Left cardiac atrium (tissue), 4 donors: ENCODE measurements around the gene ZNHIT1. TPM values are rescaled to one million over a fixed set of nuclear protein-coding genes. Genes with fewer than 3 reads are reported as not detected.
"Not testable (repeated sequence)": the region's sequence is repeated elsewhere in the genome, so short reads cannot be mapped to it uniquely, and the experiment has no call there.

Experiments
- ATAC-seq, 2 donors: fragments of 200-7000 bp; cut with Tn5 transposase; one replicate each; pipeline ENCODE4 v1.9.1; 2020; ENCODE audit warnings: mild to moderate bottlenecking in 2 of 2, moderate library complexity in 2 of 2
- DNase-seq: peaks from one replicate; pipeline ENCODE4 v3.0.0-alpha.2; 2020
- intact Hi-C, 2 donors: fragments of 100-400 bp; cut with DNase I; formaldehyde crosslinking; loops; one replicate each; pipeline versions ENCODE4 v1.14.1 to v1.15.1; 2022 to 2023
- total RNA-seq, 2 donors: library from RNA; stranded (reverse); fragmentation: NEBNext Ultra II Directional; extraction: Animal tissue kit (Norgen Biotek cat#: 25700); gene quantifications; one replicate each; pipeline ENCODE4 v1.2.1, GENCODE V29; 2021
- donor health status: DM: no; HTN: yes; CAD: no.
- donor health status: DM: no; HTN: yes; CAD: no; lungs with severe emphysema.
- donor health status: DM: yes; HTN: yes; CAD: no.
- donor health status: Dilated cardiomyopathy.

The ZNHIT1 gene
- total RNA-seq, 2 donors from 2014 or later = 48.0 to 53.9 TPM

DNA sequence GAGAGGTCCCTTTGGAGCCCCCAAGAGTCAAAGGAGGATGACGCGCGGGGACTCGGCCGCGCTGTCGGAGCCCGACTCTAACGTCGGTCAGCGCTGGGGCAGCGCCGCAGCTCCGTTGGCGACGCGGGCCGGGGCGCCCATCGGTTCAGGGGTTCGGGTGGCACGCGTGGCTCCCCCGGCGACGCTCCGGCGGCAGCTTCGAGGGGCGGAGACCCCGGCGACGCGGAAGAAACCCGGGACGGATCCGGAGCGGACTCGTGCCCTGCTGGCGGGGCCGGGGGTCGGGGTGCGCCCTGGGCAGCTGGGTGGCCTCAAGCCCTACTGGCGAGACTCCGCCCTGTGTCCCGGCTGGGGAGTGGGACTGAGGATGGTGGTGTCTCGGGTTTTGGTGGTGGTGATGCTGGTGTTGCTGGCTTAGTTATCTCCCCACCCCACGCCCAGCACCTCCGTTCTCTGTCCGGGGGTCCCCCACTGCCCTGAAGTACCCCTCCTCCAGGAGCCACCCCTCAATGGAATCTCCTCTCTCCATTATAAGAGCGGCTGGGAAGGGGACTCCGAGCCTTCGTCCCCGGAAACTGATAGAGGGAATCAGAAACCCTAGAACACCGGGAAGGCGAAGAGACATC, 37.7 kb upstream of the ZNHIT1 start, which contains the start of gene NAT16:
TSS of gene NAT16 (minus strand) at position 164 of the 626 bp plus-strand sequence. CDS start 5,486 bp downstream, outside the sequence.
- ATAC-seq (no peak), DNase-seq (no peak)
- intact Hi-C loops = no loop called here

DNA sequence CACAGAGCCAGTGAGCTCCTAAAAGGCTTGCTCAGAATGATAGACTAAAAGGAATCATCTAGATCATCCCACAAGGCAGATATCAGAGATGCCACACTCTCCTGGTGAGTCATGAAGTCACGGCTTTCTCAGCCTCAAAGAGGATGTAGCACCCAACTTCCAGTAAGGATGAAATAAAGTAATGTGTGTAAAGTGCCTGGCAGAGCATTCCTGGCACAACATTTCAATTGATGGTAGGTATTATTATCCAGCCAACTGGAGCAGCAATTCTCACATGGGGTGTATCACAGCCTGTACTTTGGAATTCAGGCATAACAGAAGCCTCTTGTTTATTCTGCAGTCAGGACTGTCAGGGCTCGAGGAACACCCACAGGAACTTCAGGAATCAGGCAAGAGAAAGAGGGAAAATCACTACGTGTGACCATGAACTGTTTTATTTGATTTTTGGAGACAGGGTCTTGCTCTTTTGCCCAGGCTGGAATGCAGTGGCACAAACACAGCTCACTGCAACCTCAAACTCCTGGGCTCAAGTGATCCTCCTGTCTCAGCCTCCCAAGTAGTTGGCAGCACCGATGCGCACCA, 32.6 kb upstream of the ZNHIT1 start:
- intact Hi-C loops = no loop called here
- ATAC-seq (no peak), DNase-seq (no peak)

DNA sequence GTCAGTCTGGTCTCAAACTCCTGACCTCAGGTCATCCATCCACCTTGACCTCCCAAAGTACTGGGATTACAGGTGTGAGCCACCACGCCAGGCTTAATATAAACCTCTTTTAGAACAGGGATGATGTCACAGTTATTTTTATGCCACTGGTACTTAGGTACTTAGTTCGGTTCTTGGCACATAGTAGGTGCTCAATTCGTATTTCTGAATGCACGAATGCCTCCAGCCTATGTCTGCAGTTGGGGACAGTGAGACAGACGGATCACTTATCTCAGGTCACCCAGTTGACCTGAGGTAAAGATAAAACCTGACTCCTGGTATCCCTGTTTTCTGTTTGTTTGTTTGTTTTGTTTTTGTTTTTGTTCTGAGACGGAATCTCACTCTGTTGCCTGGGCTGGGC, 31.8 kb upstream of the ZNHIT1 start:
- no peak for DNase-seq
- intact Hi-C loops = no loop called here
- ATAC-seq = no peak

DNA sequence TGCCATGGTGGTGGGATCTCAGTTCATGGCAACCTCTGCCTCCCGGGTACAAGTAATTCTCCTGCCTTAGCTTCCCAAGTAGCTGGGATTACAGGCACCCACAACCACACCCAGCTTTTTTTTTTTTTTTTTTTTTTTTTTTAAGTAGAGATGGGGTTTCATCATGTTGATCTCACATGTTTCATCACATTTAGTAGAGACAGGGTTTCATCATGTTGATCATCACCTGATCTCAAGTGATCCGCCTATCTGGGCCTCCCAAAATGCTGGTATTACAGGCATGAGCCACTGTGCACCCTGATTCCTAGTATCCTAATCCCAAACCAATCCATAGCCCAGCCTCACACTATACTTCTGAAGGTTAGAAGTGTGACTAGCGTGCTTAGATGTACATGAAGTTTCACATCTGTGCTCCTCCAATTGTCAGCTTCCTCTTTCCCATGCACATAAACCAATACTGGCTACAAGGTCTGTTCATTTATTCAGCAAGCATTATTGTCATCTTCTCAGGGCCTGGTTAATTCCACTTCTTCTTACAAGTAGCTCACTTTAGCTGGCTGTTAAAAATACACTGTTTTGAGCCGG, 31.0 kb upstream of the ZNHIT1 start:
- DNase-seq (no peak), ATAC-seq (no peak)
- intact Hi-C loops = no loop called here

DNA sequence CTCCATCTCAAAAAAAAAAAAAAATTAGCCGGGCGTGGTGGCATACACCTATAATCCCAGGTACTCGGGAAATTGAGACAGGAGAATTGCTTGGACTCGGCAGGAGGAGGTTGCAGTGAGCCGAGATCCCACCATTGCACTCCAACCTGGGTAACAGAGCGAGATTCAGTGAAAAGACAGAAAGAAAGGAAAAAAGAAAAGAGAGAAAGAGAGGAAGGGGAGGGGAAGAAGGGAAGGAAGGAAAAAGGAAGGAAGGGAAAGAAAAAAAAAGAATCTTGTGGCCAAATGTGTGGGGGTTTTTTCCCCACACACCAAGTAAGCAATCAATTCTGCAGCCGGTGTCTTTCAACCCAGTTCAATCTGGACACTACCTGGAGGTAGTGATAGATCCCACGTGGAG, 28.9 kb upstream of the ZNHIT1 start:
- intact Hi-C loops = no loop called here
- ATAC-seq (no peak), DNase-seq (no peak)

DNA sequence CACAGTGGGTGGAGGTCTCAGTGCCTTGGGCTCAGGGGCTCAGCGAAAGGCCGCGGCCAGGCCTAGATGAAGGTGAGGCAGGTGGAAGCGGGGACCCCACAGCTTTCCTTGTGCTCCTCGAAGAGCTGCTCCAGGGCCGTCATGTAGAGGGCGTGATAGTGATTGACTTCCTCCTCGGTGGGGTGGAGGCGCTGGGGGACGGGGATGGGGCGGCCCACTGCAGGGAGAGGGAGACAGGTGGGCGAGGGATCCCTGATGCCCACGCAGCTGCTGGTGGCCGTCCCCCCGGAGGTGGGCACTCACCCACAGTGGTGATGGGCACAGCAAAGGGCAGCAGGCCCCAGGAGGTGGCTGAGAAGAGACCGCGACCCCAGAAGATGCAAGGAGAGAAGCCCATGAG, 22.1 kb upstream of the ZNHIT1 start:
- ATAC-seq (no peak), DNase-seq (no peak)
- intact Hi-C loops = no loop called here

DNA sequence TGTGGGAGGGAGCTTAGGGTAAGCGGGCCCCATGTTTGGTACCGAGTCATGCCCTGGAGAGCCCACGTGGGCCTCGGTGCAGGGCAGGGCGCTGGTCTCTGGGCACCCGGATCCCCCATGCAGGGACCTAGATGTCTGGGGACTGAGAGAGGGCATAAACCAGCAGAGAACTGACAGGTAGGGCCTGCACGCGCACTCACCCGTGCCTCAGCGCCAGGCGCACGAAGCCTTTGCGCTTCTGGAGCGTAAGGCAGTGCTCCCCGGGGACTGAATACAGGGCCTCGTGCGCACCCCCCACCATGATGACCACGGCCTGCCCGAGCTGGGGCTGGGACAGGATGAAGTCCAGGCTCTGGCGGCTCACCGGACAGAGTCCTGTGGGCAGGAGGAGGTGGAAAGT, 20.0 kb upstream of the ZNHIT1 start:
- DNase-seq (no peak), ATAC-seq (no peak)
- intact Hi-C loops = no loop called here

DNA sequence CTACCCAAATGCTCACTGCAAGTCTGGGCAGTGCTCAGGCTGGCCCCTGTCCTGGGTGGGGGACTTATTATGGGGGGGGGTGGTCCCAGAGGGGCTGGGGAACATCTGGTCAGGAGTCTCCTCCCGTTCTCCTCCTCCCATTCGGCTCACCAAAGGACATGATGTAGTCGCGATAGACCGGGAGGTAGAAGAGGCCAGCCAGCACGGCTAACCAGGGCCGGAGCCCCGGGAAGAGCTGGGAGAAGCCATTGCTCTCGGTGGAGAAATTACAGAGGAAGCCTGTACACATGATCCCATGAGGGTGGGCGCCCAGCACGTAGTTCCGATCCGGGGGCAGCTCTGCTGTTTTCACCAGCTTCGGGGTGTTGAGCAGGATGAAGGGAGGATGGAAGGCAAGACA, 19.5 kb upstream of the ZNHIT1 start:
- intact Hi-C loops = no loop called here
- no peak for ATAC-seq
- no peak for DNase-seq

DNA sequence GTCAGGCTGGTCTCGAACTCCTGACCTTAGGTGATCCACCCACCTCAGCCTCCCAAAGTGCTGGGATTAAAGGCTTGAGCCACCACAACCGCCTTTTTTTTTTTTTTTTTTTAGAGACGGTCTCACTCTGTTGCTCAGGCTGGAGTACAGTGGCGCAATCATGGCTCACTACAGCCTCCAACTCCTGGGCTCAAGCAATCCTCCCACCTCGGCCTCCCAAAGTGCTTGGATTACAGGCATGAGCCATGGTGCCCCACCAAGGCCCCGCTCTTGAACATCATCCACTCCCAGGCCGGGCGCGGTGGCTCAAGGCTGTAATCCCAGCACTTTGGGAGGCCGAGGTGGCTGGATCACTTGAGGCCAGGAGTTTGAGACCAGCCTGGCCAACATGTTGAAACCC, 18.4 kb upstream of the ZNHIT1 start:
- intact Hi-C loops, DNase-seq, ATAC-seq: not testable (repeated sequence)

DNA sequence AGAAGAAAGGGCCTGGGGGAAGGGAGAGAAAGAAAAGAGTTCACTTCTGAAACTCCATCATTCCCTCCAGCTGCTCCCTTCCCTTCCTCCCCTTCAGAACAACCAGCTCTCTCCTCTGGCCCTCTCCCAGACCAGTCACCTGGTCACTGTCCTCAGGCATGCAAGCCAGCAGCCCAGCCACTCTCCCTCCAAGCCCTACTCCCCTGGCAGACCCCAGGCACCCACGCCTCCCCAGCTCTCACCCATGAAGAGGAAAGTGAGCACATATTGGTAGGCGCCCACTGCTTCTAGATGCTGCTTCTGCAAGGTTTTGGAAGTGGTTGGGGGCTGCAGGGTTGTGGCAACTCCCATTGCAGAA, 17.5 kb upstream of the ZNHIT1 start:
- no peak for ATAC-seq
- intact Hi-C loops = no loop called here
- DNase-seq = no peak

DNA sequence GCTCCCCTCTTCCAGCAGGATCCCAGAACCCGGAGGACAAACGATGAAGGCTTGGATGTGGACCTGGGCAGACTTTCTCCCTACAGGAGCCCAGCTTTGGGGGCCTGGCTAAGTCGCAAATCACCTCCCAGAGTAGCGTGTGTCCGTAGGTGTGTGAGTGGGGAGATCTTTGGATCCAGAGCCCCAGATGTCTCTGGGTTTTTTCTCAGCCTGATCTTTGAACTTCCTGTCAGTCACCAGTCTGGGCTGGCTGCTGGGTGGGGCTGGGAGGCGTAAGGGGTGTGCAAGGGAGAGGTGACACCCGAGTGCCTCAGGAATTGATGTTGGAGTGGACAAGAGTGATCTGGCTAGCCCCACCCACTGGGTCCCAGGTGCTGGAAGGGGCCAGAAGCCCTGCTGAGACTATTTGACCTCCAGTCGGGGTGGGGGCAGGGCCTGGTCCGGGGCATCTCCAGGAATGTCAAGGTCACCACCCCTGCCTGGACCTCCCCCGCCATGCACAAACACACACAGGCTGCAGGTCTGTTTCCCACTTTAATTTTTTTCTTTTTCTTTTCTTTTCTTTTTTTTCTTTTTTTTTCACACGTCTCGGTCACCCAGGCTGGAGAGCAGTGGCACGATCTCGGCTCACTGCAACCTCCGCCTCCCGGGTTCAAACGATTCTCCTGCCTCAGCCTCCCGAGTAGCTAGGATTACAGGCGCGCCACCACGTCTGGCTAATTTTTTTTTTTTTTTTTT, 16.9 kb upstream of the ZNHIT1 start, which contains the start of gene MOGAT3:
TSS of gene MOGAT3 (minus strand) at position 175 of the 738 bp plus-strand sequence. CDS start 182 bp downstream, outside the sequence.
- no peak for ATAC-seq
- intact Hi-C loops = no loop called here

DNA sequence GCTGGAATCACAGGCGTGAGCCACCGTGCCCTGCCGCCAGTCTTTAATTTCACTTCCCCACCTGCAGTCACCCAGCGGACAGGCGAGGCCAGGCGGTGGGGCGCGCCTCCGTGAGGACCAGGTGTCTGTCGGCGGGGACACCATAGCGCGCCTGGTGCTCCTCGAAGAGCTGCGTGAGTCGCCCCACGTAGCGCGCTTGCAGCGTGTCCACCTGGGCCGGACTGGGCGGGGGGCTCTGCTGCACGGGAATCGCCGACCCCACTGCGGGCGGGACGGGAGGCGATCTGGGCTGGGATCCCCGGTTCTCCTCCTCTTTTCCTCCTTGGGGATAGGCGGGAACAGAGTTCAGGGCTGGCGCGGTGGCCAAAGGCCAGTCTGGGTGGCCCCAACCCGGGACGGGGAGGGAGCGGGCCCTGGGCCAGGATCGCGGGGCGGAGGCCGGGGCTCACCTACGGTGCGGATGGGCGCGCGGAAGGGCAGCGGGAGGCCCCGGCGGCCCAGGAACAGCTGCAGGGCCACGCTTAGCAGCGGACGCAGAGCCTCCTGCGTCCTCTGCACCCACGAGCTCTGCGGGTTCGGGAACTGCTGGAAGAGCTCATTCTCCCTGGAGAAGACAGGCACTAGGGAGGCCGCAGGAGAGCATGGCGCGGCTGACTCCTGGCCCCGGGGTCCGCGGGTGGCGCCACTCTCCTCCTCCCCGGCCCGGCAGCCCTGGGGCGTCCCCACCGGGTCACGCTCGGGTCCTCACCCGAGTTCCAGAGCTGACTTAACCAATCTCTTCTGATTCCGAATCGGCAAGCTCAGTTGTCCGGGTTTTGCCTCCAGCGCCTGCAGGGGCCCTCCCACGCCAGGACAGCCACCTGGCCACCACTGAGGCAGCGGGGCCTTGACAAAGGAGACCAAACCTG, 16.0 kb upstream of the ZNHIT1 start:
- DNase-seq (no peak), ATAC-seq (peak in 1 of 2 donors; percentile 30)
- intact Hi-C loops = no loop called here

More for the DNA sequence above, 16.9 kb upstream of the ZNHIT1 start, which contains the start of gene MOGAT3:
- no peak for DNase-seq

DNA sequence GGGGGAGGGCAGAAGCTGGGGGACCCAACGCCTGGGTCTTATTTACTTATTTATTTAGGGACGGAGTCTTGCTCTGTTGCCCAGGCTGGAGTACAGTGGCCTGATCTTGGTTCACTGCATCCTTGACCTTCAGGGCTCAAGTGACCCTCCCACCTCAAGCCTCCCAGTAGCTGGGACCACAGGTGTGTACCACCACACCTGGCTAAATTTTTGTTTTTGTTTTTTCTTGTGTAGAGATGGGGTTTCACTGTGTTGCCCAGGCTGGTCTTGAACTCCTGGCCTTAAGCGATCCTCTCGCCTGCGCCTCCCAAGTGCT, 15.4 kb upstream of the ZNHIT1 start:
- intact Hi-C loops = no loop called here
- no peak for ATAC-seq
- DNase-seq = no peak

DNA sequence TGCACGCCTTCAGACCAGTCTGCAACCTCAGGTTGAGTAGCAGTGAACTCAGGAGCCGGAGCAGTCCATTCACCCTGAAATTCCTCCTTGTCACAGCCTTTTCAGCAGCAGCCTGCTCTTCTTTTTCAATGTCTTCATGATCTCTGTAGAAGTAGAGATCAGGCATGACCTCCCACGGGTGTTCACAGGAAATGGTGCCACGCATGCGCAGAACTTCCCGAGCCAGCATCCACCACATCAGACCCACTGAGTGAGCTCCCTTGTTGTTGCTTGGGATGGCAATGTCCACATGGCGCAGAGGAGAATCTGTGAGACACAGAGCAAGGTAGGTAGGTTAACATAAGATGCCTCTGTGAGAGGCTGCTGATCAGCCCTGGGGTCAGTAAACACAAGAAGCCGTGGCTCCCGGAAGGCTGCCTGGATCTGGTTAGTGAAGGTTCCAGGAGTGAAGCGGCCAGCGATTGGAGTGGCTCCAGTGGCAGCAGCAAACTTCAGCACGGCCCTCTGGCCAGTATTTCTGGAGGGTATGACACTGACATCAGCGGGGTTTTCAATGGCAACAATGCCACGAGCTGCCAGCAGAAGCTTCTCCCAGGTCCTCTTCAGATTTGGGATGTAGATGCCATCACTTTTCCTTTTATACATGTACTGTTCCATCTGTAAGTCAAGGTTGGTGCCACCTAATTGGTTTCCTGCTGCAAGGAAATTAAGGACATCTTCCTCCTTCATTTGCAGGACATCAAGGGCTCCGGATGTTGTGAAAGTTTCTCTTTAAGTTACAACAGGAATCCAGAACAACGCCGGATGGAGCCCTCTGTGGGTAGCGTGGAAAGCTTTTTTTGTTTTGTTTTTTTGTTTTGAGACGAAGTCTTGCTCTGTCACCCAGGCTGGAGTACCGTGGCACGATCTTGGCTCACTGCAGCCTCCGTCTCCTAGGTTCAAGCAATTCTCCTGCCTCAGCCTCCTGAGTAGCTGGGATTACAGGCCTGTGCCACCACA, 13.9 kb upstream of the ZNHIT1 start:
- intact Hi-C loops, DNase-seq, ATAC-seq: not testable (repeated sequence)

DNA sequence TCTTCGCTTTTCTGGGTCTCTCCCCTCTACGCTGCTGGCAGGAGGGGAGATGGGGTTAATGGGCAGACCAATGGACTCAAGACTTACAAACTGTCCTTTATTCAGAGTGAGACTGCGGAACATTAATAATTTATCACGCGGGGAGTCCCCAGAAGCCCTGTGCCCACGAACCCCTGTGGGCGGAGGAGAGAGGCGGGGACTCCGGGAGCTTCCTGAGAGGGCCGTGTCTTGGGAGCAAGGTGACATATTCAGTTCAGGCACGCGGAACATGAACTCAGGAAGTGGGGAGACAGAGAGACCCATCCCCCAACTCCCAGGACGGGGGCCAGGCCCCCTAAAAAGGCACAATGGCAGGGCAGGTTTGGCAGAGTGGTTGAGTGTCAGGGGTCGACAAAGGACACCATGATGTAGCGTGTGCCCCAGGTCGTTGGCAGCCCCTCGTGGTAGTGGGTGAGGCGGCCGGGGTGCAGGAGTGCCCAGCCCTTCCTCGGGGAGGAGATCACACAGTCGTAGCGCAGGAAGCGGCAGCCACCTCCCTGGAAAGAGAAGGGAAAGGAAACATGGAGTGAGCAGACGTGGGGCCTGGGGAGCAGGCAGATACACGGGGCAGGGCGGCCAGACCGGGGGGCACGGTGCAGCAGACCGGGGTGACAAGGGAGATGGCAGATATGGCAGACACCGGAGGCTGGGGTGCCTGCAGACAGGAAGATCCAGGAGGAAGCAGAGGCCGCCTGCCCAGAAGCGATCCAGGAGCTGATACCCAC, 11.9 kb upstream of the ZNHIT1 start:
- ATAC-seq (no peak), DNase-seq (no peak)
- intact Hi-C loops = no loop called here

DNA sequence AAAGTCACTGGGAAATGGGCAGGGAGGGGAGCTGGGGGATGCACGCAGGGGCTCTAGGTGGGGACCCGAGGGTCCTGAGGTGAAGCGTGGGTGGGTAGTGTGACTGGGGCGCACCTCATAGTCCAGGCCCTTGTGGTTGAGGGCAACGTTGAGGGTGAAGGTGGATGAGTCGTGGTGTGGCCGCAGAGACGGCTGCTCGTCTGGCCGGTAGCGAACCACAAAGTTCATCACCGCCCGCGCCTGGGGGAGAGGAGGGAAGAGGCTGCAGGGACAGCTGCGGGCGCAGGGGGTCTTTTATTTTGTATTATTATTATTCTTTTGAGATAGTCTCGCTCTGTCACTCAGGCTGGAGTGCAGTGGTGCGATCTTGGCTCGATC, 11.3 kb upstream of the ZNHIT1 start:
- DNase-seq (no peak), ATAC-seq (no peak)
- intact Hi-C loops = no loop called here

DNA sequence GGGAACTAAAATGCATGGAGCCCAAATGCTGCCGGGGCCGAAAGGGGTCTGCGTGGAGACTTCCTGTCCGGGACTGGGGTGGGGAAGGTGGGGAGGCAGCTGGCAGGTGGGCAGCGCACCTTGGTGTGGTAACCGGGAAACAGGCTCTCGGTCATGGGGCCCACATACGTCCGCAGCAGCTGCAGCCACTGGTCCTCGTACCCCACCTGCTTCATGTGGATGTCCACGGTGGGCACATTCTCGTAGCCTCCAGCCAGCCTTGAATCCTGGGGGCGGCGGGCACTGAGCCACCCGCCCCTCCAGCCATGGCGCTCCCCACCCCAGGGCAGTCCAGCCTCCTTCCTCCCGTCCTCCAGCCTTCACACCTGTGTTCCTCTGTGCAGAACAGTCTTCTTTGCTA, 10.5 kb upstream of the ZNHIT1 start:
- intact Hi-C loops = no loop called here
- no peak for DNase-seq
- no peak for ATAC-seq
